Liver (tissue), 9 donors: ENCODE data around the gene MEIG1. TPM values are rescaled to one million over a fixed set of nuclear protein-coding genes. Genes with fewer than 3 reads are reported as not detected.
"Not testable (repeated sequence)": the region's sequence is repeated elsewhere in the genome, so short reads cannot be mapped to it uniquely, and the experiment has no call there.

Experiments
- DNase-seq: peaks from one replicate; pipeline ENCODE4 v3.0.0-alpha.2; 2017; ENCODE audit warnings: low spot score
- H3K27ac ChIP-seq, 2 donors: one replicate each; pipeline ENCODE4 v1.7.0; 2013; ENCODE audit warnings: inconsistent platforms in 2 of 2, low read length in 2 of 2, control low read depth in 1 of 2, low read depth in 1 of 2, mild to moderate bottlenecking in 1 of 2
- H3K27me3 ChIP-seq, 4 donors: one replicate each; pipeline versions ENCODE4 v1.6.1 to v1.7.0; 2013; ENCODE audit warnings: low read length in 3 of 4, inconsistent platforms in 1 of 4, mild to moderate bottlenecking in 1 of 4, moderate library complexity in 1 of 4; ENCODE audit not compliant: control insufficient read depth in 4 of 4, insufficient read depth in 4 of 4
- H3K36me3 ChIP-seq, 4 donors: one replicate each; pipeline versions ENCODE4 v1.6.1 to v1.7.0; 2013; ENCODE audit warnings: low read length in 3 of 4, mild to moderate bottlenecking in 3 of 4, low read depth in 1 of 4, moderate library complexity in 1 of 4; ENCODE audit not compliant: control insufficient read depth in 4 of 4, insufficient read depth in 3 of 4
- H3K4me1 ChIP-seq, 4 donors: one replicate each; pipeline versions ENCODE4 v1.6.1 to v1.7.0; 2013; ENCODE audit warnings: low read length in 3 of 4, mild to moderate bottlenecking in 3 of 4, moderate library complexity in 1 of 4; ENCODE audit not compliant: control insufficient read depth in 4 of 4, insufficient read depth in 4 of 4
- H3K4me3 ChIP-seq, 3 donors: one replicate each; pipeline versions ENCODE4 v1.6.1 to v1.7.0; 2013; ENCODE audit warnings: low read length in 3 of 3, control low read depth in 1 of 3, low read depth in 1 of 3, mild to moderate bottlenecking in 1 of 3
- H3K9ac ChIP-seq, 2 donors: one replicate each; pipeline ENCODE4 v1.7.0; 2013; ENCODE audit warnings: low read length in 2 of 2, mild to moderate bottlenecking in 2 of 2, moderate library complexity in 2 of 2, control low read depth in 1 of 2, low read depth in 1 of 2
- H3K9me3 ChIP-seq, 4 donors: one replicate each; pipeline versions ENCODE4 v1.6.1 to v1.7.0; 2013; ENCODE audit warnings: low read length in 3 of 4; ENCODE audit not compliant: control insufficient read depth in 4 of 4
- EGR1 ChIP-seq, 2 donors: IDR thresholded peaks; 2 replicates each; pipeline ENCODE4 v1.6.1; 2016 to 2018; ENCODE audit warnings: antibody characterized with exemption in 2 of 2, low read depth in 2 of 2
- FOXA2 ChIP-seq: IDR thresholded peaks from 2 replicates; pipeline ENCODE4 v1.6.1; 2016; ENCODE audit warnings: antibody characterized with exemption
- GABPA ChIP-seq, 2 donors: IDR thresholded peaks in 1 of 2; conservative IDR thresholded peaks in 1 of 2; 2 replicates each; pipeline ENCODE4 v1.6.1; 2016; ENCODE audit warnings: antibody characterized with exemption in 2 of 2, mild to moderate bottlenecking in 1 of 2, moderate library complexity in 1 of 2
- HNF4A ChIP-seq, 2 donors: conservative IDR thresholded peaks; 2 replicates each; pipeline ENCODE4 v1.6.1; 2016; ENCODE audit warnings: antibody characterized with exemption in 2 of 2, mild to moderate bottlenecking in 2 of 2
- HNF4G ChIP-seq: IDR thresholded peaks from 2 replicates; pipeline ENCODE4 v1.6.1; 2016; ENCODE audit warnings: antibody characterized with exemption
- JUND ChIP-seq, 2 donors: IDR thresholded peaks; 2 replicates each; pipeline ENCODE4 v1.6.1; 2016; ENCODE audit warnings: antibody characterized with exemption in 2 of 2
- NR2F2 ChIP-seq: IDR thresholded peaks from 2 replicates; pipeline ENCODE4 v1.6.1; 2016; ENCODE audit warnings: antibody characterized with exemption
- RAD21 ChIP-seq, 2 donors: IDR thresholded peaks; 2 replicates each; pipeline ENCODE4 v1.6.1; 2016; ENCODE audit warnings: antibody characterized with exemption in 2 of 2, mild to moderate bottlenecking in 2 of 2
- RXRA ChIP-seq, 2 donors: IDR thresholded peaks; 2 replicates each; pipeline ENCODE4 v1.6.1; 2017 to 2018; ENCODE audit warnings: antibody characterized with exemption in 2 of 2, mild to moderate bottlenecking in 1 of 2
- TAF1 ChIP-seq: conservative IDR thresholded peaks from 2 replicates; pipeline ENCODE4 v1.6.1; 2016; ENCODE audit warnings: antibody characterized with exemption, mild to moderate bottlenecking
- YY1 ChIP-seq: IDR thresholded peaks from 2 replicates; pipeline ENCODE4 v1.6.1; 2016; ENCODE audit warnings: antibody characterized with exemption, mild to moderate bottlenecking
- WGBS: extraction: QIAGEN DNeasy Blood & Tissue Kit; methylation state at CpG from one replicate; pipeline ENCODE4 v1.1.7; 2013; 5-methylcytosine and 5-hydroxymethylcytosine counted together
- polyA plus RNA-seq, 2 donors: library from polyadenylated mRNA; stranded (reverse) in 1 of 2; unstranded in 1 of 2; fragments of 200-250 nt in 1 of 2; fragments of >200 nt in 1 of 2; fragmentation: Nextera tagmentation in 1 of 2; extraction: Ambion mirVana in 1 of 2; gene quantifications; one replicate each; pipeline versions ENCODE4 v1.2.1 to v1.2.3, GENCODE V29; 2013 to 2015
- total RNA-seq, 2 donors: library from RNA; depleted of rRNA; stranded (reverse); fragments of >200 nt; gene quantifications; one replicate each; pipeline ENCODE4 v1.2.3, GENCODE V29; 2014
- TF ChIP-seq, protein P1 (sequence below): IDR thresholded peaks from 2 replicates; pipeline ENCODE4 v1.6.1; 2016; ENCODE audit warnings: antibody characterized with exemption, mild to moderate bottlenecking
- TF ChIP-seq, protein P2 (sequence below): IDR thresholded peaks from 2 replicates; pipeline ENCODE4 v1.6.1; 2016; ENCODE audit warnings: antibody characterized with exemption
- TF ChIP-seq, protein P3 (sequence below): IDR thresholded peaks from 2 replicates; pipeline ENCODE4 v1.6.1; 2016; ENCODE audit warnings: antibody characterized with exemption
- TF ChIP-seq, protein P4 (sequence below): IDR thresholded peaks from 2 replicates; pipeline ENCODE4 v1.6.1; 2016; ENCODE audit warnings: antibody characterized with exemption
- donor health status: healthy.
- donor health status: healthy.
- donor health status: healthy.
- donor health status: healthy.
- donor health status: healthy.

Gene MEIG1
- total and polyA plus RNA-seq, 4 donors, result 0.33 TPM; not detected in 3

DNA sequence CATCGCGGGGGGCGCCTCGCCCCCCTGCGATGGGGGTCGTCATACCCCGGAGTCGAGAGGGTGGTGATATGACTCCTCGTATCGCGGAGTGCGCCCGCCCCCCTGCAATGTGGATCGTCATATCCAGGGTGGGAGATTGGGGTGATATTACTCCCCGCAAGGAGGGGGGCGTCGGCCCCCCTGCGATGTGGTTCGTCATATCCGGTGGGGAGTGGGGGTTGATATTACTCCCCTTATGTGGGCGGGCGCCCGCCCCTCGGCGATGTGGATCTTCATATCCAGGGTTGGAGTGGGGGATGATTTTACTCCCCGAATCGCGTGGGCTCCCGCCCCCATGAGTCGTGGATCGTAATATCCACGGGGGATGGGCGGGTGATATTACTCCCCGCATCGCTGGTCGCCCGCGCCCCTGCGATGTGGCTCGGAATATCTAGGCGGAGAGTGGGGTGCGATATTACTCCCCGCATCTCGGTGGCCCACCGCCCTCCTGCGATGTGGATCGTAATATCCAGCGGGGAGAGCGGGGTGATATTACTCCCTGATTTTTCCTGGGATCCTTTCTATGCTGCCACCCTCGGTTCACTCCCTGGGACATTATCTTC, 36.9 kb downstream of the MEIG1 start:
- Histone ChIP-seq H3K4me1 (no peaks in the 10 kb centered on the region), H3K4me3 (no peak overlapping the region), H3K27me3 (no peaks in the 10 kb centered on the region), H3K36me3 (no peaks in the 10 kb centered on the region), H3K27ac (no peak overlapping the region), H3K9ac (no peak overlapping the region), H3K9me3 (no peaks in the 10 kb centered on the region)
- no peak for TF ChIP-seq EGR1 (IDR thresholded peaks at IDR 0.05; ENCODE audit: low read depth in 2 of 2)
- TF ChIP-seq HNF4G, result no peak
- no peak for TF ChIP-seq HNF4A (conservative IDR thresholded peaks at IDR 0.05)
- TF ChIP-seq JUND (IDR thresholded peaks at IDR 0.05), result no peak
- no peak for TF ChIP-seq RXRA (IDR thresholded peaks at IDR 0.05)
- TF ChIP-seq NR2F2, result no peak
- TF ChIP-seq TAF1, result no peak
- no peak for TF ChIP-seq RAD21 (IDR thresholded peaks at IDR 0.05)
- TF ChIP-seq YY1, result no peak
- TF ChIP-seq, protein P1, sequence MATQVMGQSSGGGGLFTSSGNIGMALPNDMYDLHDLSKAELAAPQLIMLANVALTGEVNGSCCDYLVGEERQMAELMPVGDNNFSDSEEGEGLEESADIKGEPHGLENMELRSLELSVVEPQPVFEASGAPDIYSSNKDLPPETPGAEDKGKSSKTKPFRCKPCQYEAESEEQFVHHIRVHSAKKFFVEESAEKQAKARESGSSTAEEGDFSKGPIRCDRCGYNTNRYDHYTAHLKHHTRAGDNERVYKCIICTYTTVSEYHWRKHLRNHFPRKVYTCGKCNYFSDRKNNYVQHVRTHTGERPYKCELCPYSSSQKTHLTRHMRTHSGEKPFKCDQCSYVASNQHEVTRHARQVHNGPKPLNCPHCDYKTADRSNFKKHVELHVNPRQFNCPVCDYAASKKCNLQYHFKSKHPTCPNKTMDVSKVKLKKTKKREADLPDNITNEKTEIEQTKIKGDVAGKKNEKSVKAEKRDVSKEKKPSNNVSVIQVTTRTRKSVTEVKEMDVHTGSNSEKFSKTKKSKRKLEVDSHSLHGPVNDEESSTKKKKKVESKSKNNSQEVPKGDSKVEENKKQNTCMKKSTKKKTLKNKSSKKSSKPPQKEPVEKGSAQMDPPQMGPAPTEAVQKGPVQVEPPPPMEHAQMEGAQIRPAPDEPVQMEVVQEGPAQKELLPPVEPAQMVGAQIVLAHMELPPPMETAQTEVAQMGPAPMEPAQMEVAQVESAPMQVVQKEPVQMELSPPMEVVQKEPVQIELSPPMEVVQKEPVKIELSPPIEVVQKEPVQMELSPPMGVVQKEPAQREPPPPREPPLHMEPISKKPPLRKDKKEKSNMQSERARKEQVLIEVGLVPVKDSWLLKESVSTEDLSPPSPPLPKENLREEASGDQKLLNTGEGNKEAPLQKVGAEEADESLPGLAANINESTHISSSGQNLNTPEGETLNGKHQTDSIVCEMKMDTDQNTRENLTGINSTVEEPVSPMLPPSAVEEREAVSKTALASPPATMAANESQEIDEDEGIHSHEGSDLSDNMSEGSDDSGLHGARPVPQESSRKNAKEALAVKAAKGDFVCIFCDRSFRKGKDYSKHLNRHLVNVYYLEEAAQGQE, result no peak
- TF ChIP-seq FOXA2, result no peak
- TF ChIP-seq, protein P2, sequence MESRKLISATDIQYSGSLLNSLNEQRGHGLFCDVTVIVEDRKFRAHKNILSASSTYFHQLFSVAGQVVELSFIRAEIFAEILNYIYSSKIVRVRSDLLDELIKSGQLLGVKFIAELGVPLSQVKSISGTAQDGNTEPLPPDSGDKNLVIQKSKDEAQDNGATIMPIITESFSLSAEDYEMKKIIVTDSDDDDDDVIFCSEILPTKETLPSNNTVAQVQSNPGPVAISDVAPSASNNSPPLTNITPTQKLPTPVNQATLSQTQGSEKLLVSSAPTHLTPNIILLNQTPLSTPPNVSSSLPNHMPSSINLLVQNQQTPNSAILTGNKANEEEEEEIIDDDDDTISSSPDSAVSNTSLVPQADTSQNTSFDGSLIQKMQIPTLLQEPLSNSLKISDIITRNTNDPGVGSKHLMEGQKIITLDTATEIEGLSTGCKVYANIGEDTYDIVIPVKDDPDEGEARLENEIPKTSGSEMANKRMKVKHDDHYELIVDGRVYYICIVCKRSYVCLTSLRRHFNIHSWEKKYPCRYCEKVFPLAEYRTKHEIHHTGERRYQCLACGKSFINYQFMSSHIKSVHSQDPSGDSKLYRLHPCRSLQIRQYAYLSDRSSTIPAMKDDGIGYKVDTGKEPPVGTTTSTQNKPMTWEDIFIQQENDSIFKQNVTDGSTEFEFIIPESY, result no peak
- 72% methylated on average over 50 of the region's 50 CpGs for WGBS
- DNase-seq, result no peak

DNA sequence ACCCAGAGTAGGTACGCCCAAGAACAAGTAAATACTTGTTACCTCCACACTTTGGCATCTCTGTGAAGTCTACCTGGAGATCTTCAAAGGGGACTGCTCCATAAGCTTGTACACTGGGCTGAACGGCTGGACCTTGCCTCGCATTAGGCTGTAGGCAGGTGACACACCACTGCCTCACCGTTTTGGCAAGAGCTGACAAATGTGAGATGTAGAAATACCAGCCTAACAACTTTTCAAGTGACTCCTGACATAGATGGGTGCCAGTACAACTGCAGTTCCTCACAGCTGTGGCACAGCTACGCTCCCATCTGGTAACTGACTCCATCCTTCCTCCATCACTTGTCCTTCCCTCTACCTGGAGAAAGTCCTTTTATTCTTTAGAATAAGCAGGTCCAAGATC, 54.3 kb downstream of the MEIG1 start:
- 58% methylated on average over 5 of the region's 5 CpGs for WGBS
- H3K4me3 ChIP-seq, DNase-seq, H3K9ac ChIP-seq, H3K9me3 ChIP-seq, H3K27ac ChIP-seq, H3K36me3 ChIP-seq, H3K27me3 ChIP-seq, H3K4me1 ChIP-seq: not testable (repeated sequence)

DNA sequence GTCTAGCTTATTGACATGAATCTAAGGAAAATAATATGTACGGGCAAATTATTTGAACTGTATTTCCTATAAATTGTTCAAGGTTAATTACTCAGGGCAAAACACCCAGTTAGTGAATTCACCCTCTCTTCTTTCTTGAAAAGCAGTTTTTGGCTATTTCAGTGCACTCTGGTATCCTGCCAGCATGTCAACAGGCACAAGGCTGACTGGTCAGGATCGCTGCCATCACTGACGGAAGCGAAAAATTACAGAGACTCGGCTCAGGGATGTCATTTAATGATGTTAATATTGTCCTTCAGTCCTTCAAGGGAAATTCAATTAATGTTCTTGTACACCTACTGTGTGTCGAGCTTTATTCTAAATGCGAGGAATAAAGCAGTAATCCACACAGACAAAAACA, 56.3 kb downstream of the MEIG1 start:
- no peak for DNase-seq
- Histone ChIP-seq H3K27ac (no peak overlapping the region), H3K4me3 (no peak overlapping the region), H3K36me3 (no peaks in the 10 kb centered on the region), H3K4me1 (no peaks in the 10 kb centered on the region), H3K27me3 (no peaks in the 10 kb centered on the region), H3K9me3 (no peaks in the 10 kb centered on the region), H3K9ac (no peak overlapping the region)
- no peak for TF ChIP-seq NR2F2
- TF ChIP-seq, protein P2, result no peak
- TF ChIP-seq, protein P1, result no peak
- no peak for TF ChIP-seq EGR1 (IDR thresholded peaks at IDR 0.05; ENCODE audit: low read depth in 2 of 2)
- TF ChIP-seq RXRA (IDR thresholded peaks at IDR 0.05), result no peak
- no peak for TF ChIP-seq RAD21 (IDR thresholded peaks at IDR 0.05)
- TF ChIP-seq, protein P3, sequence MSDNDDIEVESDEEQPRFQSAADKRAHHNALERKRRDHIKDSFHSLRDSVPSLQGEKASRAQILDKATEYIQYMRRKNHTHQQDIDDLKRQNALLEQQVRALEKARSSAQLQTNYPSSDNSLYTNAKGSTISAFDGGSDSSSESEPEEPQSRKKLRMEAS, result no peak
- TF ChIP-seq HNF4G, result no peak
- no peak for TF ChIP-seq GABPA (IDR thresholded peaks at IDR 0.05 in 1 of 2, conservative IDR thresholded peaks at IDR 0.05 in 1 of 2)
- TF ChIP-seq, protein P4, sequence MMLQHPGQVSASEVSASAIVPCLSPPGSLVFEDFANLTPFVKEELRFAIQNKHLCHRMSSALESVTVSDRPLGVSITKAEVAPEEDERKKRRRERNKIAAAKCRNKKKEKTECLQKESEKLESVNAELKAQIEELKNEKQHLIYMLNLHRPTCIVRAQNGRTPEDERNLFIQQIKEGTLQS, result no peak
- WGBS, result 77% methylated on average over 7 of the region's 7 CpGs
